Measurements from ENCODE around the gene NMRK1.
A peak's percentile ranks its signal among the peaks of the same experiment; 100 is the strongest.

The NMRK1 gene

GRCh38 chr9:75039009-75039408, 48.9 kb downstream of the NMRK1 start:
- H3K9ac ChIP-seq = no peak overlapping the region
- no peak overlapping the region for H3K4me2 ChIP-seq (ENCODE audit: low read length)
- TF ChIP-seq CTCF (IDR thresholded peaks at IDR 0.05) = no peak
- H3K79me2 ChIP-seq = no peaks in the 10 kb centered on the region
- H3K36me3 ChIP-seq (ENCODE audit: control insufficient read depth, insufficient read depth, low read length) = no peaks in the 10 kb centered on the region
- no peak overlapping the region for H2AFZ ChIP-seq
- no peaks in the 10 kb centered on the region for H3K4me1 ChIP-seq
- no peaks in the 10 kb centered on the region for H3K27me3 ChIP-seq (ENCODE audit: control insufficient read depth, insufficient read depth, low read length)
- no peak overlapping the region for H3K27ac ChIP-seq
- H3K4me3 ChIP-seq (ENCODE audit: low read depth, low read length) = no peak overlapping the region
- H3K9me3 ChIP-seq (ENCODE audit: control insufficient read depth, low read length) = no peaks in the 10 kb centered on the region

DNA sequence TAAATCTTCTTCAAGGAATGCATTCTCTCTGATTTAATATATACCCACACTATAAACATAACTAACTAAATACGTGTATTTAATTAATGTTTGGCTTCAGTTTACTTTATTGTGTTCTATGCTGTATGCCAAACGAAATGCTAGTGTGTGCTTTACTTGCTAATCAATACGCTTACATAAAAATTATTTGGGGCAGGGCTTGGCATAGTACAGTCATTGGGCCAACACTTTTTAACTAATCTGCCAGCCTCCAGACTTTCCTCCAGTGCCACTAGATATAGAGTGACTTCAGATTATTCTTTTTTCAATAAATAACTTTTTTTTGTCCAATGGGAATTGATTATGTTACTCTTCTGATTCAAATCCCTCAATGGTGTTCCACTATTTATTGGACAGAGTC, 51.2 kb downstream of the NMRK1 start:
- no peak overlapping the region for H3K4me3 ChIP-seq (ENCODE audit: low read depth, low read length)
- H3K9ac ChIP-seq = no peak overlapping the region
- no peaks in the 10 kb centered on the region for H3K79me2 ChIP-seq
- H3K27me3 ChIP-seq (ENCODE audit: control insufficient read depth, insufficient read depth, low read length) = no peaks in the 10 kb centered on the region
- H3K36me3 ChIP-seq (ENCODE audit: control insufficient read depth, insufficient read depth, low read length) = no peaks in the 10 kb centered on the region
- no peak overlapping the region for H3K4me2 ChIP-seq (ENCODE audit: low read length)
- TF ChIP-seq CTCF (IDR thresholded peaks at IDR 0.05) = no peak
- no peak overlapping the region for H3K27ac ChIP-seq
- H2AFZ ChIP-seq = no peak overlapping the region
- no peaks in the 10 kb centered on the region for H3K4me1 ChIP-seq
- H3K9me3 ChIP-seq (ENCODE audit: control insufficient read depth, low read length) = no peaks in the 10 kb centered on the region

GRCh38 chr9:75033791-75034473, 54.0 kb downstream of the NMRK1 start:
- Histone ChIP-seq H3K9ac (no peak overlapping the region), H3K27me3 (ENCODE audit: control insufficient read depth, insufficient read depth, low read length) (no peaks in the 10 kb centered on the region), H3K9me3 (ENCODE audit: control insufficient read depth, low read length) (no peaks in the 10 kb centered on the region), H3K36me3 (ENCODE audit: control insufficient read depth, insufficient read depth, low read length) (no peaks in the 10 kb centered on the region), H3K4me2 (ENCODE audit: low read length) (no peak overlapping the region), H3K4me3 (ENCODE audit: low read depth, low read length) (no peak overlapping the region), H3K4me1 (no peaks in the 10 kb centered on the region), H3K27ac (no peak overlapping the region), H3K79me2 (no peaks in the 10 kb centered on the region), H2AFZ (no peak overlapping the region)
- no peak for TF ChIP-seq CTCF (IDR thresholded peaks at IDR 0.05)

GRCh38 chr9:75027187-75028107, 60.5 kb downstream of the NMRK1 start:
- H3K79me2 ChIP-seq = peaks cover 4% of the 10 kb centered on the region
- peak overlapping the region; percentile 41 for H3K9ac ChIP-seq
- no peaks in the 10 kb centered on the region for H3K27me3 ChIP-seq (ENCODE audit: control insufficient read depth, insufficient read depth, low read length)
- H3K4me1 ChIP-seq = peaks cover 2% of the 10 kb centered on the region
- no peaks in the 10 kb centered on the region for H3K9me3 ChIP-seq (ENCODE audit: control insufficient read depth, low read length)
- H2AFZ ChIP-seq = peak overlapping the region; percentile 89
- peak overlapping the region; percentile 73 for H3K4me3 ChIP-seq (ENCODE audit: low read depth, low read length)
- H3K4me2 ChIP-seq (ENCODE audit: low read length) = peak overlapping the region; percentile 95
- TF ChIP-seq CTCF (IDR thresholded peaks at IDR 0.05) = no peak
- H3K36me3 ChIP-seq (ENCODE audit: control insufficient read depth, insufficient read depth, low read length) = no peaks in the 10 kb centered on the region
- peak overlapping the region; percentile 90 for H3K27ac ChIP-seq
